Urothelium cell line (cell line): ENCODE results near the gene RABGAP1L.
"Not testable (repeated sequence)": the region's sequence is repeated elsewhere in the genome, so short reads cannot be mapped to it uniquely, and the experiment has no call there.

ENCODE experiments used
- DNase-seq: peaks from one replicate; pipeline ENCODE4 v3.0.0; 2011; ENCODE audit warnings: low spot score, mixed read lengths
- FAIRE-seq: peaks from 2 replicates; lab custom pipeline; 2011; peaks lifted over from hg19 to GRCh38; lab: Jason Lieb, UNC

Gene RABGAP1L

GRCh38 chr1:174153085-174153824, 6.1 kb upstream of the RABGAP1L start:
- DNase-seq (no peak), FAIRE-seq (no peak)

- FAIRE-seq = no peak
Observed at GRCh38 chr1:174153825-174154107, 5.6 kb upstream of the RABGAP1L start.

GRCh38 chr1:174156437-174156836, 2.9 kb upstream of the RABGAP1L start:
- no peak for FAIRE-seq

More at GRCh38 chr1:174153825-174154107, 5.6 kb upstream of the RABGAP1L start:
- DNase-seq = no peak

GRCh38 chr1:174157157-174157806, 2.0 kb upstream of the RABGAP1L start:
- FAIRE-seq = no peak
- no peak for DNase-seq

More at GRCh38 chr1:174156437-174156836, 2.9 kb upstream of the RABGAP1L start:
- DNase-seq = no peak

- DNase-seq (no peak), FAIRE-seq (no peak)
Observed at GRCh38 chr1:174158767-174159251, 511 bp upstream of the RABGAP1L start.

GRCh38 chr1:174160109-174160473, 771 bp downstream of the RABGAP1L start:
- peak; percentile 48 for DNase-seq
- FAIRE-seq = peak; percentile 58

GRCh38 chr1:174160603-174161002, 1.3 kb downstream of the RABGAP1L start:
- FAIRE-seq (no peak), DNase-seq (no peak)

- FAIRE-seq (no peak), DNase-seq (no peak)
Observed at GRCh38 chr1:174161813-174162212, 2.5 kb downstream of the RABGAP1L start.

GRCh38 chr1:174164826-174165225, 5.5 kb downstream of the RABGAP1L start:
- FAIRE-seq (no peak), DNase-seq (no peak)

GRCh38 chr1:174165471-174166137, 6.3 kb downstream of the RABGAP1L start:
- FAIRE-seq (no peak), DNase-seq (no peak)

- DNase-seq (no peak), FAIRE-seq (no peak)
Observed at GRCh38 chr1:174166530-174167264, 7.4 kb downstream of the RABGAP1L start.

GRCh38 chr1:174167265-174167803, 8.0 kb downstream of the RABGAP1L start:
- no peak for FAIRE-seq
- no peak for DNase-seq

- FAIRE-seq (no peak), DNase-seq (no peak)
Observed at GRCh38 chr1:174169342-174169741, 10.0 kb downstream of the RABGAP1L start.

- no peak for FAIRE-seq
- no peak for DNase-seq
Observed at GRCh38 chr1:174171073-174171472, 11.8 kb downstream of the RABGAP1L start.

- FAIRE-seq = no peak
Observed at GRCh38 chr1:174174461-174175329, 15.4 kb downstream of the RABGAP1L start.

GRCh38 chr1:174178459-174178858, 19.1 kb downstream of the RABGAP1L start:
- FAIRE-seq = not testable (repeated sequence)

More at GRCh38 chr1:174174461-174175329, 15.4 kb downstream of the RABGAP1L start:
- DNase-seq = no peak

GRCh38 chr1:174189428-174190062, 30.2 kb downstream of the RABGAP1L start:
- no peak for FAIRE-seq
- no peak for DNase-seq

More at GRCh38 chr1:174178459-174178858, 19.1 kb downstream of the RABGAP1L start:
- not testable (repeated sequence) for DNase-seq

GRCh38 chr1:174190691-174191199, 31.4 kb downstream of the RABGAP1L start:
- DNase-seq = no peak
- no peak for FAIRE-seq

- FAIRE-seq (no peak), DNase-seq (no peak)
Observed at GRCh38 chr1:174191349-174191862, 32.1 kb downstream of the RABGAP1L start.
